ENCODE results near the gene FAM3A.

Gene FAM3A

GRCh38 chrX:154539077-154539476 is 23.0 kb upstream of the FAM3A start:
- peak; percentile 11; the same call in 2 of the 3 replicates for ATAC-seq
- TF ChIP-seq GLIS3 (CRISPR knock-in tag; IDR thresholded peaks at IDR 0.05) (no peak), TSHZ2 (CRISPR knock-in tag; IDR thresholded peaks at IDR 0.05) (0 out of 2 replicates have a peak, but pooled peaks have one; percentile 25)

- TF ChIP-seq CSDC2 (CRISPR knock-in tag; IDR thresholded peaks at IDR 0.05), result no peak
- TF ChIP-seq GLIS3 (CRISPR knock-in tag; IDR thresholded peaks at IDR 0.05), result no peak
- TF ChIP-seq ZC3H10 (CRISPR knock-in tag; IDR thresholded peaks at IDR 0.05), result no peak
- no peak for TF ChIP-seq TOX (CRISPR knock-in tag; IDR thresholded peaks at IDR 0.05; ENCODE audit: borderline replicate concordance)
- TF ChIP-seq PPARA (CRISPR knock-in tag; IDR thresholded peaks at IDR 0.05; ENCODE audit: borderline replicate concordance), result no peak
- no peak for TF ChIP-seq RARB (CRISPR knock-in tag; IDR thresholded peaks at IDR 0.05)
- TF ChIP-seq BACH2 (CRISPR knock-in tag; IDR thresholded peaks at IDR 0.05; ENCODE audit: borderline replicate concordance), result no peak
- no peak for TF ChIP-seq ZNF70 (CRISPR knock-in tag; IDR thresholded peaks at IDR 0.05)
- no peak for TF ChIP-seq OSR1 (CRISPR knock-in tag; IDR thresholded peaks at IDR 0.05)
- no peak for TF ChIP-seq ISL1 (CRISPR knock-in tag; IDR thresholded peaks at IDR 0.05)
- no peak for TF ChIP-seq SNAI2 (CRISPR knock-in tag; IDR thresholded peaks at IDR 0.05)
- no peak for TF ChIP-seq ZNF8 (CRISPR knock-in tag; IDR thresholded peaks at IDR 0.05)
- TF ChIP-seq POU6F1 (CRISPR knock-in tag; IDR thresholded peaks at IDR 0.05; ENCODE audit: borderline replicate concordance, low read depth), result no peak
- no peak for TF ChIP-seq ZFP30 (CRISPR knock-in tag; IDR thresholded peaks at IDR 0.05)
- no peak for TF ChIP-seq PATZ1 (CRISPR knock-in tag; IDR thresholded peaks at IDR 0.05; ENCODE audit: borderline replicate concordance)
- no peak for TF ChIP-seq ZNF565 (CRISPR knock-in tag; conservative IDR thresholded peaks at IDR 0.05; ENCODE audit: low read depth)
- no peak for TF ChIP-seq TSHZ2 (CRISPR knock-in tag; IDR thresholded peaks at IDR 0.05)
- TF ChIP-seq ARNTL (CRISPR knock-in tag; IDR thresholded peaks at IDR 0.05; ENCODE audit: borderline replicate concordance, low read depth), result no peak
- TF ChIP-seq CREB5 (CRISPR knock-in tag; IDR thresholded peaks at IDR 0.05; ENCODE audit: low read depth), result no peak
- TF ChIP-seq TCF4 (CRISPR knock-in tag; IDR thresholded peaks at IDR 0.05; ENCODE audit: borderline replicate concordance), result no peak
- ATAC-seq, result no peak
Observed at GRCh38 chrX:154535892-154536291, 19.9 kb upstream of the FAM3A start.
